GM18519 (cell line): Measurements from ENCODE around the gene TNFRSF1B.

Source experiments
- ATAC-seq: cut with Tn5 transposase; IDR thresholded peaks from one replicate; pipeline ENCODE4 v1.9.1; 2021; ENCODE audit warnings: mild to moderate bottlenecking, moderate library complexity; ENCODE audit not compliant: unreplicated experiment, low FRiP score

TNFRSF1B gene

GRCh38 chr1:12251442-12251841 is 84.7 kb downstream of the TNFRSF1B start:
- no peak for ATAC-seq

DNA sequence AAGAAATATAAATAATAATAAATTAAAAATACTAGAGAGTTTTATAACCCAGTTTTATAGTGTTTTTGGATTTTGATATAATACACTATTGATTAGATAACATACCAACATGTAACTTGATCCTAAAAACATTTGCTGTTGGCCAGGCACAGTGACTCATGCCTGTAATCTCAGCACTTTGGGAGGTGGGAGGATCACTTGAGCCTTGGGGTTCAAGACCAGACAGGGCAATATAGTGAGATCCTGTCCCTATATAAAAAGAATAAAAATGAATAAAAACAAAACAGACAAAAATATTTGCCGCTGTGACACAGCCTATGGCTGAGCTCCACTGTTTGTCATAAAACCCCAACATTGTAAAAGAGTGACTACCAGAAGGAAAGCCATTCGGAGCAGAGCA is 89.1 kb downstream of the TNFRSF1B start:
- ATAC-seq, result no peak

GRCh38 chr1:12258272-12258671 is 91.5 kb downstream of the TNFRSF1B start:
- no peak for ATAC-seq
